ENCODE data around the gene LSM10. TPM values are rescaled to one million over a fixed set of nuclear protein-coding genes. Genes with fewer than 3 reads are reported as not detected.

LSM10 gene
- total and polyA plus RNA-seq, 8 donors = 5.1 to 261 (median 55.6) TPM

DNA sequence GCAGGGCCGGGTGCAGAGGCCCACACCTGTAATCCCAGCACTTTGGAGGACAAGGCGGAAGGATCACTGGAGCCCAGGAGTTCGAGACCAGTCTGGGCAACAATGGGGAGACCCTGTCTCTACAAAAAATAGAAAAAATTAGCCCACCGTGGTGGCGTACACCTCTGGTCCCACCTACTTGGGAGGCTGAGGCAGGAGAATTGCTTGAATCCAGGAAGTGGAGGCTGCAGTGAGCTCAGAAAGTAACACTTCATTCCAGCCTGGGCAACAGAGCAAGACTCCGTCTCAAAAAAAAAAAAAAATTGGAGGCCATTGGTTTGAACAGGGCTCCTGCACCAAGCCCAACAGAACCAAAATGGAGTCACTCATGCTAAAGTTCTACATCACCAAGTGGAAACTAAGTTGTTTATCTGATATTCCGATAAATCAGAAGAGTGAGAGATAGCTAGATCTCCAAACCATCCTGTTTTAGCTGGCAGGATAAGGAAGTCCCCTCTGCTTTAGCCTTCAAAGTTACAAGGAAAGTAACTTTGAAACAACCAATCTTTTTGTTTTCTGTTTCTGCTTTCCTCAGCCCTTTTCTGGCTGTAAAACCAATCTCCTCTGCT, 766 bp upstream of the LSM10 start:
- Histone ChIP-seq H3K27ac (peak overlapping the region in 4 of 5 donors; percentile 89 to 96 (median 94)), H3K36me3 (peaks cover 6 to 11% (median 8%) of the 10 kb centered on the region in 4 donors), H3K4me3 (peak overlapping the region in 1 of 4 donors; percentile 81), H3K4me1 (peaks cover 7 to 41% (median 25%) of the 10 kb centered on the region in 4 donors), H3K9me3 (no peaks in the 10 kb centered on the region), H3K27me3 (no peaks in the 10 kb centered on the region)
- intact Hi-C loops (cut with DNase I; ENCODE audit: low total_unique reads) = no loop called here
- DNase-seq = no peak
- TF ChIP-seq, protein P1, sequence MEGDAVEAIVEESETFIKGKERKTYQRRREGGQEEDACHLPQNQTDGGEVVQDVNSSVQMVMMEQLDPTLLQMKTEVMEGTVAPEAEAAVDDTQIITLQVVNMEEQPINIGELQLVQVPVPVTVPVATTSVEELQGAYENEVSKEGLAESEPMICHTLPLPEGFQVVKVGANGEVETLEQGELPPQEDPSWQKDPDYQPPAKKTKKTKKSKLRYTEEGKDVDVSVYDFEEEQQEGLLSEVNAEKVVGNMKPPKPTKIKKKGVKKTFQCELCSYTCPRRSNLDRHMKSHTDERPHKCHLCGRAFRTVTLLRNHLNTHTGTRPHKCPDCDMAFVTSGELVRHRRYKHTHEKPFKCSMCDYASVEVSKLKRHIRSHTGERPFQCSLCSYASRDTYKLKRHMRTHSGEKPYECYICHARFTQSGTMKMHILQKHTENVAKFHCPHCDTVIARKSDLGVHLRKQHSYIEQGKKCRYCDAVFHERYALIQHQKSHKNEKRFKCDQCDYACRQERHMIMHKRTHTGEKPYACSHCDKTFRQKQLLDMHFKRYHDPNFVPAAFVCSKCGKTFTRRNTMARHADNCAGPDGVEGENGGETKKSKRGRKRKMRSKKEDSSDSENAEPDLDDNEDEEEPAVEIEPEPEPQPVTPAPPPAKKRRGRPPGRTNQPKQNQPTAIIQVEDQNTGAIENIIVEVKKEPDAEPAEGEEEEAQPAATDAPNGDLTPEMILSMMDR (IDR thresholded peaks at IDR 0.05) = no peak
- no peak for TF ChIP-seq POLR2AphosphoS5 (IDR thresholded peaks at IDR 0.05)
- no peak for TF ChIP-seq EP300 (IDR thresholded peaks at IDR 0.05)
- no peak for TF ChIP-seq POLR2A (IDR thresholded peaks at IDR 0.05)
- WGBS, 5 donors = 80 to 89% (median 88%) methylated on average over 7 of the region's 7 CpGs

DNA sequence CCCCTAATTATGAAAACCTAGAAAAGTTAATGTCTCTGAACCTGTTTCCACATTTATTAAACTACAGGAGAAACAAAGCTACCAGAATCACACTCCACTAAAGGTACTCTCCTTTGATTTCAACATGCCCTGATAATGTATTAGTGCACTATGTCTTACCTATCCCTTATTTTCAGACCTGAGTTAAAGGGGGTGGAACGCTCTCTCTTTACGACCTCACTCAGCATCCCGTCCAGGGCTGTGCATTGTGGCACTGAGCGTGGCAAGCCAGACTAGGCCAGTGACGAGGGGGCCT, 678 bp downstream of the LSM10 start:
- H3K4me3 ChIP-seq = peak overlapping the region; percentile 68 to 81 (median 74)
- H3K36me3 ChIP-seq = peaks cover 20 to 25% (median 22%) of the 10 kb centered on the region in 4 donors
- 2 to 5% (median 4%) methylated on average over 5 of the region's 5 CpGs for WGBS, 5 donors
- no peak for TF ChIP-seq POLR2AphosphoS5 (IDR thresholded peaks at IDR 0.05)
- no peak for TF ChIP-seq POLR2A (IDR thresholded peaks at IDR 0.05)
- TF ChIP-seq EP300 (IDR thresholded peaks at IDR 0.05) = no peak
- TF ChIP-seq, protein P1 (IDR thresholded peaks at IDR 0.05) = no peak
- DNase-seq = no peak
- peaks cover 7 to 41% (median 25%) of the 10 kb centered on the region in 4 donors for H3K4me1 ChIP-seq
- H3K27ac ChIP-seq = peak overlapping the region; percentile 86 to 96 (median 93)
- no peaks in the 10 kb centered on the region for H3K9me3 ChIP-seq
- intact Hi-C loops (cut with DNase I; ENCODE audit: low total_unique reads) = no loop called here
- H3K27me3 ChIP-seq = no peaks in the 10 kb centered on the region

DNA sequence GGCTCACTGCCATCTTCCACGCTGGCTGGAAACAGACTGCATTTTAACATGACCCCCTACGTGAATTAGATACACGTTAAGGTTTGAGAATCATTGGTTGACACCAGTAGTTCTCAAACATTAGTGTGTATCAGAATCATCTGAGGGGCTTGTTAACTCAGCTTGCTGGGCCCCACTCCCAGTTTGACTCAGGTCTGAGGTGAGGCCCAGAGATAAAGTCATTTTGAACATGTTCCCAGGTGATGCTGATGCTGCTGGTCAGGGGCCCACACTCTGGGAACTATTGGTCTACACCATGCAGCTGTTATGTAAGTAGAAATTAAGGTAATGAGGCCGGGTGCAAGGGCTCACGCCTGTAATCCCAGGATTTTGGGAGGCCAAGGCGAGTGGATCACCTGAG, 1.3 kb downstream of the LSM10 start:
- Histone ChIP-seq H3K4me1 (peaks cover 7 to 34% (median 25%) of the 10 kb centered on the region in 4 donors), H3K9me3 (no peaks in the 10 kb centered on the region), H3K4me3 (peak overlapping the region in 2 of 4 donors; percentile 71 to 77), H3K36me3 (peaks cover 26 to 32% (median 28%) of the 10 kb centered on the region in 4 donors), H3K27me3 (no peaks in the 10 kb centered on the region), H3K27ac (peak overlapping the region in 3 of 5 donors; percentile 89 to 96 (median 93))
- DNase-seq = no peak
- intact Hi-C loops (cut with DNase I; ENCODE audit: low total_unique reads) = no loop called here
- TF ChIP-seq EP300 (IDR thresholded peaks at IDR 0.05) (no peak), POLR2A (IDR thresholded peaks at IDR 0.05) (no peak), POLR2AphosphoS5 (IDR thresholded peaks at IDR 0.05) (no peak)
- TF ChIP-seq, protein P1 (IDR thresholded peaks at IDR 0.05) = no peak
- WGBS, 5 donors = 64 to 83% (median 77%) methylated on average over 6 of the region's 6 CpGs

DNA sequence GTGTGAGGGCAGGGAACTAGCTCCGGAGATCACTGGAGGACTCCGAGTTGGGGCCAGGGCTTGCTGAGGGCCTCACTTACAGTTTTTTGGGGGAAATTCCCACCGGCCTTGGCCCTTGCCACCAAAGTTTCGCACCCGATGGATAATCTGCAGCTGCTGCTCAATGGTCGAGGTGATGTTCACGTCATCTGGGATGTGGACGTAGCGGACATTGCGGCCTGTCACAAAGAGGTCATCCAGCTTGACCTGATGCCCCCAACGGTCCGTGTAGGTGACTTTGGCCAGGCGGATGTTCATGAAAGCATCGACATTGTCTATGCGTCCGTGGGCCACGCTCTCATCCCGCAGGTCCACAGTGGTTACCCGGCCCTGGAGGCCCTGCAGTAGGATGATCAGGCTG, 4.0 kb downstream of the LSM10 start:
- H3K4me3 ChIP-seq = no peak overlapping the region
- H3K27ac ChIP-seq = no peak overlapping the region
- TF ChIP-seq EP300 (IDR thresholded peaks at IDR 0.05) = no peak
- no peak for TF ChIP-seq POLR2A (IDR thresholded peaks at IDR 0.05)
- TF ChIP-seq POLR2AphosphoS5 (IDR thresholded peaks at IDR 0.05) = no peak
- TF ChIP-seq, protein P1 (IDR thresholded peaks at IDR 0.05) = no peak
- peaks cover 29 to 50% (median 47%) of the 10 kb centered on the region in 4 donors for H3K36me3 ChIP-seq
- intact Hi-C loops (cut with DNase I; ENCODE audit: low total_unique reads) = no loop called here
- H3K27me3 ChIP-seq = no peaks in the 10 kb centered on the region
- WGBS, 5 donors = 83 to 100% (median 96%) methylated on average over 7 to 19 of the region's 19 CpGs
- no peaks in the 10 kb centered on the region for H3K9me3 ChIP-seq
- peaks cover 11 to 45% (median 28%) of the 10 kb centered on the region in 4 donors for H3K4me1 ChIP-seq
- no peak for DNase-seq

Measured in stomach (tissue), 9 donors.